MG63 (cell line): ENCODE measurements around the gene CPNE4. TPM values are rescaled to one million over a fixed set of nuclear protein-coding genes. Genes with fewer than 3 reads are reported as not detected.

Experiments used
- DNase-seq: peaks from one replicate; pipeline ENCODE4 v3.0.0-alpha.2; 2020
- H3K27me3 ChIP-seq: fragments of 250-450 bp; sonication (Bioruptor Pico); 2 replicates; pipeline ENCODE4 v1.5.1; 2020; ENCODE audit warnings: mild to moderate bottlenecking, moderate library complexity
- H3K36me3 ChIP-seq: fragments of 250-450 bp; sonication (Bioruptor Pico); 2 replicates; pipeline ENCODE4 v1.5.1; 2020; ENCODE audit warnings: mild to moderate bottlenecking, moderate library complexity
- H3K4me3 ChIP-seq: fragments of 250-450 bp; sonication (Bioruptor Pico); 2 replicates; pipeline ENCODE4 v1.5.1; 2020; ENCODE audit warnings: mild to moderate bottlenecking, moderate library complexity
- H3K9me3 ChIP-seq: fragments of 250-450 bp; sonication (Bioruptor Pico); 2 replicates; pipeline ENCODE4 v1.5.1; 2020; ENCODE audit warnings: mild to moderate bottlenecking, moderate library complexity
- total RNA-seq: library from RNA; depleted of rRNA; stranded (reverse); fragments of >200 nt; shearing (Covaris generic); gene quantifications from 2 replicates; pipeline ENCODE4 v1.2.3, GENCODE V29; 2014; ENCODE audit warnings: low replicate concordance

Gene CPNE4
- total RNA-seq, 1 experiment from 2014 or later, result not detected

- DNase-seq, result no peak
- Histone ChIP-seq H3K9me3 (no peaks in the 10 kb centered on the region), H3K36me3 (no peaks in the 10 kb centered on the region), H3K27me3 (no peaks in the 10 kb centered on the region), H3K4me3 (no peak overlapping the region)
These were observed 317.9 kb downstream of the CPNE4 start for GRCh38 chr3:131716943-131717342.

GRCh38 chr3:131716007-131716406, 318.8 kb downstream of the CPNE4 start:
- no peaks in the 10 kb centered on the region for H3K36me3 ChIP-seq
- DNase-seq, result peak; percentile 14
- no peak overlapping the region for H3K4me3 ChIP-seq
- H3K9me3 ChIP-seq, result no peaks in the 10 kb centered on the region
- H3K27me3 ChIP-seq, result no peaks in the 10 kb centered on the region

DNA sequence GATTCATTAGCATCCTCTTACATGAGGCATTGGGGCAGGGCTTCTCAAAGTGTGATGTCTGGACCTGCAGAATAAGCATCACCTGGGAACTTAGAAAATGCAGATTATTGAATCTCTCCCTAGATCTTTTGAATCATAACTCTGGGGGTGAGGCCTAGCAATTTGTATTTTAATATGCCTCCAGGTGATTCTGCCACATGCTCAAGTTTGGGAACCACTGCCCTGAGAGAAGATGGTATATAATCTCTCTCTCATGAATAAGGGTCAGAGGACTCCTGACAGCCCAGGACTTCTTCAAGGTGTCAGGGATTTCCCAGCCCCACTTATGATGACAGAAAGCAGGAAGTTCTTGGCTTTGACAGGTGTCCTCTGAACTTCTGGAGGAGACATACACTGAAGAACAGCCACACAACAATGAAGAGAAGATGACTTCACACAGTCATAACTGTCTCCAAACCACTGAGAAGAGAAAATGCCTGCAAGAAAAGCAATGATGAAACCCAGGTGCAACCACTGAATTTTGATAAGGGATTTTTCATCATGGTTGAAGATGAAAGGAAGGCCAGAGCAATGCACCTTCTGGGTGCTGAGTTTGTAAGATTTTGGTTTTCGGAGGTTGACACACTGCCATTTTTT, 320.1 kb downstream of the CPNE4 start:
- H3K4me3 ChIP-seq, result no peak overlapping the region
- no peaks in the 10 kb centered on the region for H3K36me3 ChIP-seq
- DNase-seq, result no peak
- no peaks in the 10 kb centered on the region for H3K27me3 ChIP-seq
- no peaks in the 10 kb centered on the region for H3K9me3 ChIP-seq

DNA sequence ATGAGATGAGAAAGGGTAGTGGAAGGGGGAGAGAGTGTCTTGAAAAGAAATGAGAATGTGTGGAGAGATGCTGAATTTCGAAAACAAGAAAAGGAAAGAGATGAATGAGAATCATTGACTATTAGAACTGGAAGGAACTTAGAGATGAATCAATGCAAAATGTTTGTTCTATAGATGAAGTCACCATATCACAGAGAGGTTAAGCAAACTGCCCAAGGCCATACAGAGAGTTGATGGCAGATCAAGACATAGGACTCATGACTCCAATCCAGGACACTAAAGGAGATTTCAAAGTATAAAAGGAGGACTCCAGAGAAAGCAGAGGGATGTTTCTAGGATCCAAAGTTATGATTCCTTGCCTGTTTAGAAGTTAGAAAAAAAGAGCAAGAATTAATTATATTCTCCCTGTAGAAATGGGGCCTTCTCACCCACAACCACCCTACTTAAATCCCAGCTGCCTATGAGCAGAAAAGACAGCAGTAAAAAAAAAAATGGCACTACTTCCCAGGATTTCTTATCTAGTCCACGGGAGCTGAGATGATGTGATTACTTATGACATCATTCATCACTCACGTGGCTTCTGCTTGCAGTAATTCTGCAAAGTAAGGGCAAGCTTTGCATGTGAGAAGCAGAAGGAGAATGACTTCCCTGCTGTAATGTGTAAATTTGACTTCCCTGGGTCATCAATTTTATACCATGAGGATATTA, 321.2 kb downstream of the CPNE4 start:
- Histone ChIP-seq H3K4me3 (no peak overlapping the region), H3K9me3 (no peaks in the 10 kb centered on the region), H3K27me3 (no peaks in the 10 kb centered on the region), H3K36me3 (no peaks in the 10 kb centered on the region)
- DNase-seq, result no peak

DNA sequence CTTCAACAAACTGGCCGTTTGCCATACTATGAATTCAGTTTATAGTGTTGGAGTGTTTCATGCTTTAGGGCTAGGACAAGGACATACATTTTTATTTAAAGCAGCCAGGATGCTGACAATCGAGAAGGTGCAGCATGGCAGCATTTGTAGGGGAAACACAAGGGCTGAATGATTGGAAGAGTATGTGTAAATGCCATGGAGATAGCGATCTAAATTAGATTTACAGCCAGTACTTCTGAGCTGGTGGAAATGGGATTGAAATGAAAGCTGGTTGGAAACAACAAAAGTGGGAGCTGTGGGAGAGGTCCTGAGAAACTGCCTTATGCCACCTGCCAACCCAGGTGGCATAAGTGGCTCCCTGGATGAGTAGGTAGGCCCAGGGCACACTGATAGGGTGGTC, 322.2 kb downstream of the CPNE4 start:
- no peak for DNase-seq
- no peak overlapping the region for H3K4me3 ChIP-seq
- no peaks in the 10 kb centered on the region for H3K36me3 ChIP-seq
- no peaks in the 10 kb centered on the region for H3K9me3 ChIP-seq
- H3K27me3 ChIP-seq, result no peaks in the 10 kb centered on the region

DNA sequence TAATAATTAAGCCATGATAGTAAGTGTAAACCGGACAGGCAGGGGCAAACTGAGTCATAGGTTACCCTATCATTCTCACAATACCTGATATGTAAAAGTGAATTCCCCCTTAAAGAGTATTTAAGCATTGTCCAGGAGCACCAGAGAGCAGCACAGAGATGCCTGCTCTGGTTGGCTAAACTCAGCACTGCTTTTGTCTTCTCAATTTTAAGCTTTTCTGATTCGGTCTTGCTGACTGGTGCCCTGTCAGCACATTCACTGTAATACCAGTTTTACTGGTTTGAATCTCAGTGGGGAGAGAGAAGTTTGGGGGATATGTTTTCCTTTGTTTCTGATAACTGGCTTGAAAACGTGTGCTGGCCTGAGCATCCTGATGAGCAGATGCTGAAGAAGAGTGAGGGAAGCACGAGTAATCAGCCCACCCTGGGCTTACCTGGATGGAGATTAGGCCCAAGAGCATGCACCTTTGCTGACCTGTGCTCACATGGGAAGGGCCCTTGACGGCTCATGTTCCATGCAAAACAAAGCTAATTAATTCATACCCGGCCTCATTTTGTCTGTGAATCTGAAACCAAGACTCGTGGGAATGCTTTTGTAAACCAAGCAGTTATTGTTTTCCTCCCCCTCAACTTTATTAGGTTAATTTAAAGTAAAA, 323.6 kb downstream of the CPNE4 start:
- Histone ChIP-seq H3K4me3 (no peak overlapping the region), H3K36me3 (no peaks in the 10 kb centered on the region), H3K9me3 (no peaks in the 10 kb centered on the region), H3K27me3 (no peaks in the 10 kb centered on the region)
- no peak for DNase-seq

- H3K36me3 ChIP-seq, result no peaks in the 10 kb centered on the region
- DNase-seq, result no peak
- no peaks in the 10 kb centered on the region for H3K27me3 ChIP-seq
- no peaks in the 10 kb centered on the region for H3K9me3 ChIP-seq
- H3K4me3 ChIP-seq, result no peak overlapping the region
These were observed 326.6 kb downstream of the CPNE4 start for GRCh38 chr3:131708241-131708640.

DNA sequence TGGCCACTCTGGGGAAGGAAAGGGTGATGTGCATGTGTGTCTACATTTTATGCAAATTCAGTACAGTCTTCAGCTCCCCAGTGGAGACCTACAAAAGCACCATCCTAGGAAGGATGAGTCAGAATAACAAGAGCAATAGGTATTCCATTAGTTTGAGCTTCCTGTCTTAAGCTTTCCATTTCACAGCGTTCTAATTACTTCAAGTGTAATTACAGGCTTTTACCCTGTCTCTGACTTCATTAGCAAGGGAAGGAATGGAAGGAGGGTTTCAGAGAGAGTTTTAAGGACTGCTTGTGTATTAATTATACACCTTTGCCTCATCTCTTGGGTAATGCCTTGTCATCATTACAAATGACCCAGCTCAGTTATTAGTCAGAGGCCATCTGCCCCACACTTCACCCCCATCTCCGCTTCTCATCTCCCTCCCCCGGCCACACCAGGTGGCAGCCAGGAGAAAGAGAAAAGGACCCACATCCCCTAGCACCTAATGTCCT, 329.2 kb downstream of the CPNE4 start:
- Histone ChIP-seq H3K9me3 (no peaks in the 10 kb centered on the region), H3K4me3 (no peak overlapping the region), H3K36me3 (no peaks in the 10 kb centered on the region), H3K27me3 (no peaks in the 10 kb centered on the region)
- no peak for DNase-seq

DNA sequence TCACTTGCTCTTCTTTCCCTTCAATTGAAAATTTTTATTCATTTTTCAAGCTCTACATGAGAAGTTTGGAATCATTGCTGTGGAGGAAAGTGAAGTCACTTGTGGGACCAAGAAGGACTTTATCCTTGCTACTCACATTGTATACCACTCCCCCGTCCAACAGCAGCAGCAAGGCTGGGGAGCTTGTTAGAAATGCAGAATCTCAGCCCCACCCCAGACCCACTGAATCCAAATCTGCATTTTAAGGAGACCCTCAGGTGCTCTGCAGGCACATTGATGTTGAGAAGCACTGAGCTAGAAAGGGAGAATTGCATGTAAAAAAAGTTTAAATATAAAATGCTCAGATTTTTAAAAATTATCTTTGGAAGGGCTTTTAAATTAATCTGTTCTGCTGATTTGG, 329.7 kb downstream of the CPNE4 start:
- DNase-seq, result no peak
- H3K36me3 ChIP-seq, result no peaks in the 10 kb centered on the region
- no peak overlapping the region for H3K4me3 ChIP-seq
- no peaks in the 10 kb centered on the region for H3K27me3 ChIP-seq
- no peaks in the 10 kb centered on the region for H3K9me3 ChIP-seq

DNA sequence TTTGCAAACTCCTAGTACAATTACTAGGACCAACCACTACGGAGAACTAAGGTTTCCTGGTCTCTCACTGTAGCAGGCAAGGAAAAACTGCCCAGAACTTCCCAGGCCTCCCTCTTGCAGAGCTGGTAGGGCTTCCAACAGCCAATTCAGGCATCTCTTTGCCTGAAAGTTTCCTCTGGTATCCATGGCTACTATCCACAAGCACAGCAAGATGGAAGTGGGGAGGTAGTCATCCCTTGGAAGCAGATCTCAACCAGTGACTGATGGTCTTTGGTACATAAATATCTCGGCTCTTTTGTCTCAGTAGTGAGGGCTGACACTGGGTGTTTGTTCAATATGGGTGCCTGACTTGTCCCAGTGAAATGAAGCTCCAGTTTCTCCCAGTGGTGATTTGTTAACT, 330.7 kb downstream of the CPNE4 start:
- Histone ChIP-seq H3K4me3 (no peak overlapping the region), H3K9me3 (no peaks in the 10 kb centered on the region), H3K27me3 (no peaks in the 10 kb centered on the region), H3K36me3 (no peaks in the 10 kb centered on the region)
- DNase-seq, result no peak

GRCh38 chr3:131702146-131702545, 332.7 kb downstream of the CPNE4 start:
- Histone ChIP-seq H3K27me3 (no peaks in the 10 kb centered on the region), H3K4me3 (no peak overlapping the region), H3K9me3 (no peaks in the 10 kb centered on the region), H3K36me3 (no peaks in the 10 kb centered on the region)
- DNase-seq, result no peak

- no peaks in the 10 kb centered on the region for H3K27me3 ChIP-seq
- H3K4me3 ChIP-seq, result no peak overlapping the region
- H3K36me3 ChIP-seq, result no peaks in the 10 kb centered on the region
- H3K9me3 ChIP-seq, result no peaks in the 10 kb centered on the region
- DNase-seq, result no peak
These were observed 333.6 kb downstream of the CPNE4 start for GRCh38 chr3:131701153-131701770.

DNA sequence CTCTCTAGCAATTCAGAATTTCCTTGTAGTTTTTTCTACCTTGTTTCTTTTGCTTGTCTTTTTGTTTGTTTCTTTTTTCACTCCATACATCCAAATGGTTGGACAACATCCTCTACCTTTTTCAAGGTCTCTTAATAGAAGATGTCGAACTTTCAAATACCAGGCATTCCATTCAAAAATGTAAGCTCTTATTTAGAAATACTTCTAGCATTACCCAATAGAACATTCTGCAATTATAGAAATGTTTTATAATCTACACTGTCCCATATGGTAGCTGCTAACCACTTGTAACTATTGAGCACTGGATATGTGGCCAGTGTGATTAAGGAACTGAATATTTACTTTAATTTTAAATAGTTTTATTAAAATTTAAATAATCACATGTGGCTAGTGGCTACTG, 335.8 kb downstream of the CPNE4 start:
- Histone ChIP-seq H3K36me3 (no peaks in the 10 kb centered on the region), H3K4me3 (no peak overlapping the region), H3K9me3 (no peaks in the 10 kb centered on the region), H3K27me3 (no peaks in the 10 kb centered on the region)
- DNase-seq, result no peak

- Histone ChIP-seq H3K4me3 (no peak overlapping the region), H3K36me3 (no peaks in the 10 kb centered on the region), H3K9me3 (no peaks in the 10 kb centered on the region), H3K27me3 (0 out of 2 replicates have a peak, but pooled peaks cover 3% of the 10 kb centered on the region)
- DNase-seq, result no peak
These were observed 340.4 kb downstream of the CPNE4 start for GRCh38 chr3:131694376-131694775.

GRCh38 chr3:131692356-131692755, 342.5 kb downstream of the CPNE4 start:
- DNase-seq, result no peak
- Histone ChIP-seq H3K27me3 (0 out of 2 replicates have a peak, but pooled peaks cover 3% of the 10 kb centered on the region), H3K4me3 (no peak overlapping the region), H3K36me3 (no peaks in the 10 kb centered on the region), H3K9me3 (no peaks in the 10 kb centered on the region)

DNA sequence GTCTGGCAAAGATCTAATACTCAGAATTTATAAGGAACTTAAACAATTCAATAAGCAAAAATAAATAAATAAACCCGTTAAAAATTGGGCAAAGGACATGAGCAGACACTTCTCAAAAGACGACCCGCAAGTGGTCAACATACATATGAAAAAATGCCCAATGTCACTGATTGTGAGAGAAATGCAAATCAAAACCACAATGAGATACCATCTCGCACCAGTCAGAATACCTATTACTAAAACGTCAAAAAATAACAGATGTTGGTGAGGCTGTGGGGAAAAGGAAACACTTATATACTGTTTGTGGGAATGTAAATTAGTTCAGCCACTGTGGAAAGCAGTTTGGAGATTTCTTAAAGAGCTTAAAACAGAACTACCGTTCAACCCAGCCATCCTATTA, 344.0 kb downstream of the CPNE4 start:
- H3K9me3 ChIP-seq, result no peaks in the 10 kb centered on the region
- DNase-seq, result no peak
- H3K4me3 ChIP-seq, result no peak overlapping the region
- H3K27me3 ChIP-seq, result 0 out of 2 replicates have a peak, but pooled peaks cover 3% of the 10 kb centered on the region
- H3K36me3 ChIP-seq, result no peaks in the 10 kb centered on the region

- Histone ChIP-seq H3K36me3 (no peaks in the 10 kb centered on the region), H3K4me3 (no peak overlapping the region), H3K27me3 (0 out of 2 replicates have a peak, but pooled peaks cover 3% of the 10 kb centered on the region), H3K9me3 (no peaks in the 10 kb centered on the region)
- no peak for DNase-seq
These were observed 346.4 kb downstream of the CPNE4 start for GRCh38 chr3:131688370-131688769.
